HCT116 (cell line): ENCODE measurements around the gene DLD. TPM values are rescaled to one million over a fixed set of nuclear protein-coding genes. Genes with fewer than 3 reads are reported as not detected.

Experiments
- ATAC-seq: fragments of 200-7000 bp; cut with Tn5 transposase; 2 replicates; pipeline ENCODE4 v1.9.1; 2020; ENCODE audit warnings: mild to moderate bottlenecking, moderate library complexity
- BruUV-seq: library from RNA; stranded (reverse); fragments of 400-500 nt; replicated peaks from 2 replicates; lab custom pipeline; 2021; lab: Mats Ljungman, UMichigan
- CTCF ChIA-PET: fragments of 300-600 bp; sonication (Branson Sonifier 250); formaldehyde crosslinking; loops from one replicate; lab custom pipeline; 2021; ENCODE audit warnings: antibody characterized with exemption; lab: Charles Lee
- POLR2A ChIA-PET: fragments of 300-600, 350-600 bp; sonication (Branson Sonifier 250); formaldehyde crosslinking; loops from one replicate; lab custom pipeline; 2021; ENCODE audit warnings: antibody characterized with exemption; lab: Charles Lee
- RAD21 ChIA-PET, 2 experiments: fragments of 300-600 bp; sonication (Branson Sonifier 250); formaldehyde crosslinking; loops; one replicate each; lab custom pipeline; 2023; ENCODE audit warnings: low total read pairs in 2 of 2; ENCODE audit not compliant: uncharacterized antibody in 2 of 2, unreplicated experiment in 2 of 2, low non-redundant PET in 1 of 2; lab: Charles Lee
- DNase-seq: peaks from one replicate; pipeline ENCODE4 v3.0.0-alpha.2; 2010; ENCODE audit warnings: low read depth, low spot score
- H2AFZ ChIP-seq: fragments of 200-600 bp; shearing (Covaris generic), sonication (generic); 2 replicates; pipeline ENCODE4 v1.6.1; 2017; ENCODE audit warnings: low read depth, mixed run types, mixed read lengths, antibody characterized with exemption, low read length; ENCODE audit not compliant: poor library complexity, severe bottlenecking
- H3K27ac ChIP-seq: 2 replicates; pipeline ENCODE4 v1.5.1; 2012; ENCODE audit warnings: low read depth, low read length
- H3K27me3 ChIP-seq: fragments of 200-600 bp; sonication (generic); 2 replicates; pipeline ENCODE4 v1.6.1; 2016; ENCODE audit warnings: mixed run types, low read length, mixed read lengths; ENCODE audit not compliant: insufficient read depth
- H3K36me3 ChIP-seq, 2 experiments: fragments of 200-500 bp in 1 of 2; fragments of 200-600 bp in 1 of 2; sonication (Bioruptor generic) in 1 of 2; sonication (generic) in 1 of 2; 2 replicates each; pipeline versions ENCODE4 v1.5.1 to v1.6.1; 2014 to 2016; ENCODE audit warnings: low read length in 2 of 2, inconsistent platforms in 1 of 2, mixed read lengths in 1 of 2, mixed run types in 1 of 2; ENCODE audit not compliant: insufficient read depth in 2 of 2, control insufficient read depth in 1 of 2
- H3K4me1 ChIP-seq, 2 experiments: fragments of 200-600 bp in 1 of 2; sonication (generic) in 1 of 2; 2 replicates each; pipeline versions ENCODE4 v1.5.1 to v1.6.1; 2012 to 2017; ENCODE audit warnings: low read length in 2 of 2, inconsistent platforms in 1 of 2, mild to moderate bottlenecking in 1 of 2, mixed read lengths in 1 of 2, mixed run types in 1 of 2, moderate library complexity in 1 of 2; ENCODE audit not compliant: insufficient read depth in 2 of 2, control insufficient read depth in 1 of 2
- H3K4me2 ChIP-seq: fragments of 200-600 bp; sonication (generic); 2 replicates; pipeline ENCODE4 v1.6.1; 2017; ENCODE audit warnings: mixed run types, low read length, mixed read lengths
- H3K4me3 ChIP-seq, 2 experiments: fragments of 200-600 bp in 1 of 2; sonication (generic) in 1 of 2; replicated peaks in 1 of 2; 2 replicates each; pipeline ENCODE4 v1.5.1; 2011 to 2016; ENCODE audit warnings: low read length in 2 of 2, control low read depth in 1 of 2, low read depth in 1 of 2, mild to moderate bottlenecking in 1 of 2, mixed read lengths in 1 of 2, mixed run types in 1 of 2
- H3K79me2 ChIP-seq: fragments of 200-600 bp; sonication (generic); 2 replicates; pipeline ENCODE4 v1.6.1; 2017; ENCODE audit warnings: mild to moderate bottlenecking, mixed run types, low read length, moderate library complexity, mixed read lengths; ENCODE audit not compliant: insufficient read depth
- H3K9ac ChIP-seq: fragments of 200-600 bp; sonication (generic); 2 replicates; pipeline ENCODE4 v1.6.1; 2016; ENCODE audit warnings: low read length, mixed read lengths
- H3K9me2 ChIP-seq: fragments of 200-600 bp; sonication (generic), shearing (Covaris generic); 2 replicates; pipeline ENCODE4 v1.6.1; 2017; ENCODE audit warnings: mixed run types, mild to moderate bottlenecking, moderate library complexity; ENCODE audit not compliant: insufficient read depth
- H3K9me3 ChIP-seq, 2 experiments: fragments of 200-500 bp in 1 of 2; fragments of 200-600 bp in 1 of 2; sonication (Bioruptor generic) in 1 of 2; sonication (generic) in 1 of 2; 2 replicates each; pipeline ENCODE4 v1.6.1; 2014 to 2017; ENCODE audit warnings: low read length in 2 of 2, mixed read lengths in 2 of 2, inconsistent platforms in 1 of 2, low read depth in 1 of 2, mild to moderate bottlenecking in 1 of 2, mixed run types in 1 of 2, moderate library complexity in 1 of 2; ENCODE audit not compliant: control insufficient read depth in 1 of 2, insufficient read depth in 1 of 2
- H4K20me1 ChIP-seq: fragments of 200-600 bp; sonication (generic), shearing (Covaris generic); 2 replicates; pipeline ENCODE4 v1.6.1; 2017; ENCODE audit warnings: mixed run types, mild to moderate bottlenecking, moderate library complexity; ENCODE audit not compliant: insufficient read depth
- CBX3 ChIP-seq: IDR thresholded peaks from 2 replicates; pipeline ENCODE4 v1.6.1; 2012; ENCODE audit warnings: low read depth
- CEBPB ChIP-seq: IDR thresholded peaks from 2 replicates; pipeline ENCODE4 v1.6.1; 2012; ENCODE audit warnings: low read depth
- ELF1 ChIP-seq: IDR thresholded peaks from 2 replicates; pipeline ENCODE4 v1.6.1; 2012; ENCODE audit warnings: low read depth, borderline replicate concordance
- FOSL1 ChIP-seq: IDR thresholded peaks from 2 replicates; pipeline ENCODE4 v1.6.1; 2012; ENCODE audit warnings: low read depth
- JUND ChIP-seq: IDR thresholded peaks from 2 replicates; pipeline ENCODE4 v1.6.1; 2012
- POLR2A ChIP-seq: IDR thresholded peaks from 2 replicates; pipeline ENCODE4 v1.7.0; 2011; ENCODE audit warnings: borderline replicate concordance; ENCODE audit not compliant: insufficient read depth, insufficient read length; ENCODE audit errors: extremely low read depth
- POLR2AphosphoS5 ChIP-seq: IDR thresholded peaks from 2 replicates; pipeline ENCODE4 v1.6.1; 2011; ENCODE audit warnings: mild to moderate bottlenecking, low read depth, low read length, moderate library complexity
- RAD21 ChIP-seq: IDR thresholded peaks from 2 replicates; pipeline ENCODE4 v1.6.1; 2012; ENCODE audit warnings: low read depth, mild to moderate bottlenecking
- SIN3A ChIP-seq: IDR thresholded peaks from 2 replicates; pipeline ENCODE4 v1.6.1; 2012; ENCODE audit warnings: low read depth
- TCF7L2 ChIP-seq: IDR thresholded peaks from 2 replicates; pipeline ENCODE4 v1.7.0; 2011; ENCODE audit warnings: borderline replicate concordance, inconsistent platforms; ENCODE audit not compliant: insufficient read depth, insufficient read length; ENCODE audit errors: extremely low read depth
- YY1 ChIP-seq: IDR thresholded peaks from 2 replicates; pipeline ENCODE4 v1.6.1; 2011; ENCODE audit warnings: low read length, low read depth, moderate library complexity, mild to moderate bottlenecking; ENCODE audit not compliant: insufficient replicate concordance; ENCODE audit errors: extremely low read depth
- ZFX ChIP-seq: fragments of 450-650 bp; IDR thresholded peaks from 2 replicates; pipeline ENCODE4 v1.6.1; 2017
- ZNF274 ChIP-seq: fragments of 200-500 bp; sonication (Bioruptor generic); IDR thresholded peaks from 2 replicates; pipeline ENCODE4 v1.6.1; 2014; ENCODE audit warnings: mild to moderate bottlenecking, low read depth, low read length, inconsistent platforms
- intact Hi-C: fragments of 100-400 bp; cut with micrococcal nuclease; formaldehyde crosslinking; loops from 2 replicates; pipeline ENCODE4 v1.10.0; 2022
- total RNA-seq: library from RNA; stranded (reverse); gene quantifications from one replicate; pipeline ENCODE4 v1.2.1, GENCODE V29; 2021; ENCODE audit not compliant: unreplicated experiment
- TF ChIP-seq, protein P1 (sequence below): IDR thresholded peaks from 2 replicates; pipeline ENCODE4 v1.6.1; 2012; ENCODE audit warnings: low read depth
- TF ChIP-seq, protein P2 (sequence below): IDR thresholded peaks from 2 replicates; pipeline ENCODE4 v1.6.1; 2011; ENCODE audit warnings: mild to moderate bottlenecking, low read length, moderate library complexity; ENCODE audit not compliant: insufficient replicate concordance; ENCODE audit errors: extremely low read depth
- TF ChIP-seq, protein P3 (sequence below): IDR thresholded peaks from 2 replicates; pipeline ENCODE4 v1.6.1; 2012
- TF ChIP-seq, protein P4 (sequence below): IDR thresholded peaks from 2 replicates; pipeline ENCODE4 v1.6.1; 2012
- TF ChIP-seq, protein P5 (sequence below), 3 experiments: fragments of 200-600 bp in 1 of 3; sonication (generic) in 1 of 3; IDR thresholded peaks in 2 of 3; conservative IDR thresholded peaks in 1 of 3; 2 replicates each; pipeline ENCODE4 v1.5.1; 2012 to 2017; ENCODE audit warnings: low read depth in 2 of 3, low read length in 2 of 3, antibody characterized with exemption in 1 of 3, borderline replicate concordance in 1 of 3, control low read depth in 1 of 3, mild to moderate bottlenecking in 1 of 3, mixed read lengths in 1 of 3, mixed run types in 1 of 3, moderate library complexity in 1 of 3; ENCODE audit not compliant: insufficient read depth in 1 of 3

Gene DLD
- total RNA-seq, 1 experiment from 2014 or later, result 104 TPM

DNA sequence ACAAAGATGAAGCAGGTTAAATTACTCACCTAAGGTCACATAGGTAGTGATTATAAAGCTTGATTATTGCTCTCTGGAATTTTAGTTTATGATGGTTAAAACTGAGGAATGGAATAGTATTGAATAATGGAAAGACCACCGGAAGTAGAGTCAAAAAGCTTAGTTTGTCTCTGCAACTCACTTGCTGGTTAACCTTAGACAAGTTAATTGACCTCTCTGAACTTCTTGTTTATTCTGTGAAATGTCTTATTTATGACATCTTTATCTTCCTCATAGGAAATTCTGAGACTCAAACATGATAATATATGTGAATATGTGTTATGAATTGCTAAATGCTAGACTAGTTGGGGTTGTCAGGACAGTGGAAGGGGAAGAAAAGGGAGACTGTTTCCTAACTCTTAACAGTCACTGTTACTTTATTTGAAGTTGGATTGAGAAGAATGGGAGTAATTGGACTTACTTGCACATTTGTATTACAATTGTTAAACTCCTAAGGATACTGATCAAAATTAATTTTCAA is 9.6 kb downstream of the DLD start:
- TF ChIP-seq CBX3, result no peak
- TF ChIP-seq, protein P1, sequence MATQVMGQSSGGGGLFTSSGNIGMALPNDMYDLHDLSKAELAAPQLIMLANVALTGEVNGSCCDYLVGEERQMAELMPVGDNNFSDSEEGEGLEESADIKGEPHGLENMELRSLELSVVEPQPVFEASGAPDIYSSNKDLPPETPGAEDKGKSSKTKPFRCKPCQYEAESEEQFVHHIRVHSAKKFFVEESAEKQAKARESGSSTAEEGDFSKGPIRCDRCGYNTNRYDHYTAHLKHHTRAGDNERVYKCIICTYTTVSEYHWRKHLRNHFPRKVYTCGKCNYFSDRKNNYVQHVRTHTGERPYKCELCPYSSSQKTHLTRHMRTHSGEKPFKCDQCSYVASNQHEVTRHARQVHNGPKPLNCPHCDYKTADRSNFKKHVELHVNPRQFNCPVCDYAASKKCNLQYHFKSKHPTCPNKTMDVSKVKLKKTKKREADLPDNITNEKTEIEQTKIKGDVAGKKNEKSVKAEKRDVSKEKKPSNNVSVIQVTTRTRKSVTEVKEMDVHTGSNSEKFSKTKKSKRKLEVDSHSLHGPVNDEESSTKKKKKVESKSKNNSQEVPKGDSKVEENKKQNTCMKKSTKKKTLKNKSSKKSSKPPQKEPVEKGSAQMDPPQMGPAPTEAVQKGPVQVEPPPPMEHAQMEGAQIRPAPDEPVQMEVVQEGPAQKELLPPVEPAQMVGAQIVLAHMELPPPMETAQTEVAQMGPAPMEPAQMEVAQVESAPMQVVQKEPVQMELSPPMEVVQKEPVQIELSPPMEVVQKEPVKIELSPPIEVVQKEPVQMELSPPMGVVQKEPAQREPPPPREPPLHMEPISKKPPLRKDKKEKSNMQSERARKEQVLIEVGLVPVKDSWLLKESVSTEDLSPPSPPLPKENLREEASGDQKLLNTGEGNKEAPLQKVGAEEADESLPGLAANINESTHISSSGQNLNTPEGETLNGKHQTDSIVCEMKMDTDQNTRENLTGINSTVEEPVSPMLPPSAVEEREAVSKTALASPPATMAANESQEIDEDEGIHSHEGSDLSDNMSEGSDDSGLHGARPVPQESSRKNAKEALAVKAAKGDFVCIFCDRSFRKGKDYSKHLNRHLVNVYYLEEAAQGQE, result no peak
- no peak for TF ChIP-seq FOSL1
- TF ChIP-seq POLR2AphosphoS5, result no peak
- TF ChIP-seq ELF1, result no peak
- no peak for TF ChIP-seq CEBPB
- TF ChIP-seq, protein P2, sequence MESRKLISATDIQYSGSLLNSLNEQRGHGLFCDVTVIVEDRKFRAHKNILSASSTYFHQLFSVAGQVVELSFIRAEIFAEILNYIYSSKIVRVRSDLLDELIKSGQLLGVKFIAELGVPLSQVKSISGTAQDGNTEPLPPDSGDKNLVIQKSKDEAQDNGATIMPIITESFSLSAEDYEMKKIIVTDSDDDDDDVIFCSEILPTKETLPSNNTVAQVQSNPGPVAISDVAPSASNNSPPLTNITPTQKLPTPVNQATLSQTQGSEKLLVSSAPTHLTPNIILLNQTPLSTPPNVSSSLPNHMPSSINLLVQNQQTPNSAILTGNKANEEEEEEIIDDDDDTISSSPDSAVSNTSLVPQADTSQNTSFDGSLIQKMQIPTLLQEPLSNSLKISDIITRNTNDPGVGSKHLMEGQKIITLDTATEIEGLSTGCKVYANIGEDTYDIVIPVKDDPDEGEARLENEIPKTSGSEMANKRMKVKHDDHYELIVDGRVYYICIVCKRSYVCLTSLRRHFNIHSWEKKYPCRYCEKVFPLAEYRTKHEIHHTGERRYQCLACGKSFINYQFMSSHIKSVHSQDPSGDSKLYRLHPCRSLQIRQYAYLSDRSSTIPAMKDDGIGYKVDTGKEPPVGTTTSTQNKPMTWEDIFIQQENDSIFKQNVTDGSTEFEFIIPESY, result no peak
- TF ChIP-seq ZFX, result no peak
- TF ChIP-seq RAD21, result no peak
- TF ChIP-seq, protein P3, sequence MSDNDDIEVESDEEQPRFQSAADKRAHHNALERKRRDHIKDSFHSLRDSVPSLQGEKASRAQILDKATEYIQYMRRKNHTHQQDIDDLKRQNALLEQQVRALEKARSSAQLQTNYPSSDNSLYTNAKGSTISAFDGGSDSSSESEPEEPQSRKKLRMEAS, result no peak
- no peak for TF ChIP-seq POLR2A
- TF ChIP-seq, protein P4, sequence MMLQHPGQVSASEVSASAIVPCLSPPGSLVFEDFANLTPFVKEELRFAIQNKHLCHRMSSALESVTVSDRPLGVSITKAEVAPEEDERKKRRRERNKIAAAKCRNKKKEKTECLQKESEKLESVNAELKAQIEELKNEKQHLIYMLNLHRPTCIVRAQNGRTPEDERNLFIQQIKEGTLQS, result no peak
- no peak for TF ChIP-seq SIN3A
- TF ChIP-seq, protein P5, sequence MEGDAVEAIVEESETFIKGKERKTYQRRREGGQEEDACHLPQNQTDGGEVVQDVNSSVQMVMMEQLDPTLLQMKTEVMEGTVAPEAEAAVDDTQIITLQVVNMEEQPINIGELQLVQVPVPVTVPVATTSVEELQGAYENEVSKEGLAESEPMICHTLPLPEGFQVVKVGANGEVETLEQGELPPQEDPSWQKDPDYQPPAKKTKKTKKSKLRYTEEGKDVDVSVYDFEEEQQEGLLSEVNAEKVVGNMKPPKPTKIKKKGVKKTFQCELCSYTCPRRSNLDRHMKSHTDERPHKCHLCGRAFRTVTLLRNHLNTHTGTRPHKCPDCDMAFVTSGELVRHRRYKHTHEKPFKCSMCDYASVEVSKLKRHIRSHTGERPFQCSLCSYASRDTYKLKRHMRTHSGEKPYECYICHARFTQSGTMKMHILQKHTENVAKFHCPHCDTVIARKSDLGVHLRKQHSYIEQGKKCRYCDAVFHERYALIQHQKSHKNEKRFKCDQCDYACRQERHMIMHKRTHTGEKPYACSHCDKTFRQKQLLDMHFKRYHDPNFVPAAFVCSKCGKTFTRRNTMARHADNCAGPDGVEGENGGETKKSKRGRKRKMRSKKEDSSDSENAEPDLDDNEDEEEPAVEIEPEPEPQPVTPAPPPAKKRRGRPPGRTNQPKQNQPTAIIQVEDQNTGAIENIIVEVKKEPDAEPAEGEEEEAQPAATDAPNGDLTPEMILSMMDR (IDR thresholded peaks at IDR 0.05 in 2 of 3, conservative IDR thresholded peaks at IDR 0.05 in 1 of 3; ENCODE audit: borderline replicate concordance in 1 of 3, insufficient read depth in 1 of 3, low read depth in 2 of 3, low read length in 2 of 3), result no peak
- no peak for TF ChIP-seq YY1
- TF ChIP-seq JUND, result no peak
- no peak for TF ChIP-seq TCF7L2
- no peak for TF ChIP-seq ZNF274
- H3K79me2 ChIP-seq, result peaks cover 66% of the 10 kb centered on the region
- no peak overlapping the region for H2AFZ ChIP-seq
- intact Hi-C loops, result no loop called here
- no peak overlapping the region for H3K9ac ChIP-seq
- no peak overlapping the region for H3K4me3 ChIP-seq
- H3K4me2 ChIP-seq, result no peak overlapping the region
- CTCF ChIA-PET, result no interaction called here
- H3K27me3 ChIP-seq, result no peaks in the 10 kb centered on the region
- POLR2A ChIA-PET, result no interaction called here
- DNase-seq (no peak), ATAC-seq (no peak)
- H3K36me3 ChIP-seq, result peaks cover 15 to 21% of the 10 kb centered on the region in 2 experiments
- H3K27ac ChIP-seq, result no peak overlapping the region
- no peaks in the 10 kb centered on the region for H3K9me2 ChIP-seq
- no peaks in the 10 kb centered on the region for H3K9me3 ChIP-seq
- RAD21 ChIA-PET, result no interaction called here
- H4K20me1 ChIP-seq, result peaks cover 11% of the 10 kb centered on the region; the same call in 1 of the 2 replicates
- H3K4me1 ChIP-seq, result no peaks in the 10 kb centered on the region
- BruUV-seq, result no TSS peak
